Measurements from ENCODE around the gene CAMKK2. TPM values are rescaled to one million over a fixed set of nuclear protein-coding genes. Genes with fewer than 3 reads are reported as not detected.

Gene CAMKK2
- total RNA-seq, 1 experiment from 2014 or later: 24.7 TPM

DNA sequence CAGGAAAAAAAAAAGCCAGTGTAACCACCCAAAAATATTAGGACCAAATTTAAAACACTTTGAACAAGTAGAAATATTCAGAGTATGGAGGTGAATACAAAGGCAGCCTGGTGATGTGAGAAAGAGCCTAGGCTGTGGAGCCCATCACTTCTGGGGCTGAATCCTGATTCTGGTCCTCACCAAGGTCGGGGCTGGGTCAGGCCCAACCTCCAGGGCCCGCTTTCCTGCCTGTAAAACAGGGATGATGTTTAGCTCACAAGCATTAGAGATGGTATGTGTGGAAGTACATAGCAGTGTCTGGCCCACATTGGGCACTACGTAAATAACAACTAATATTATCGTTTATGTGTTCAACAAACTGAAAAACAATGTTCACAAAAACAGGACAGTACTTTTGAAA lies 7.8 kb upstream of the CAMKK2 start:
- Histone ChIP-seq H3K79me1 (ENCODE audit: insufficient read depth, low read depth, low read length, poor library complexity, severe bottlenecking) (no peaks in the 10 kb centered on the region), H2AFZ (ENCODE audit: low read length) (no peak overlapping the region), H3K4me1 (ENCODE audit: insufficient read depth, low read length) (no peaks in the 10 kb centered on the region), H4K20me1 (ENCODE audit: control insufficient read depth, insufficient read depth, insufficient read length) (no peaks in the 10 kb centered on the region), H2BK5ac (ENCODE audit: insufficient read length, low read length) (no peak overlapping the region), H2BK12ac (ENCODE audit: insufficient read length, low read depth, low read length) (no peak overlapping the region), H4K91ac (ENCODE audit: insufficient read length, low read depth, low read length) (no peak overlapping the region), H3K4ac (ENCODE audit: low read depth, low read length) (no peak overlapping the region), H4K5ac (ENCODE audit: insufficient read length, low read depth, low read length) (no peak overlapping the region), H3K14ac (ENCODE audit: insufficient read depth, low read length) (no peak overlapping the region), H3K56ac (ENCODE audit: insufficient read length, low read depth, low read length) (no peak overlapping the region), H3K9ac (ENCODE audit: extremely low read depth, insufficient read length, low read length) (no peak overlapping the region), H3K23me2 (ENCODE audit: insufficient read length, low read depth, low read length, poor library complexity, severe bottlenecking) (no peaks in the 10 kb centered on the region), H3K9me3 (ENCODE audit: control insufficient read depth, low read depth, low read length) (no peaks in the 10 kb centered on the region), H2BK20ac (ENCODE audit: low read depth, low read length, poor library complexity, severe bottlenecking) (no peak overlapping the region), H2BK15ac (ENCODE audit: low read depth, low read length) (no peak overlapping the region), H4K8ac (replicated peaks; ENCODE audit: insufficient read length, low read depth, low read length) (no peak overlapping the region), H2BK120ac (ENCODE audit: low read depth, low read length, poor library complexity, severe bottlenecking) (no peak overlapping the region), H3K79me2 (ENCODE audit: insufficient read depth, low read length) (no peaks in the 10 kb centered on the region), H3T11ph (ENCODE audit: low read length) (no peak overlapping the region), H3K18ac (ENCODE audit: insufficient read length, low read depth, low read length) (no peak overlapping the region), H3K27me3 (ENCODE audit: insufficient read depth, low read length) (no peaks in the 10 kb centered on the region), H2AK5ac (ENCODE audit: insufficient read length, low read length) (no peak overlapping the region), H3K27ac (ENCODE audit: insufficient read length, low read depth, low read length) (no peak overlapping the region), H3K4me2 (ENCODE audit: insufficient read depth, insufficient read length, low read length) (no peak overlapping the region), H3K23ac (ENCODE audit: insufficient read length, low read depth, low read length) (no peak overlapping the region)
- no peak for DNase-seq
- Mint-ChIP-seq H3K4me1 (no peaks in the 10 kb centered on the region), H3K36me3 (ENCODE audit: insufficient read depth in 1 of 3, low read depth in 3 of 3) (peaks cover 2 to 16% (median 11%) of the 10 kb centered on the region in 3 experiments; a peak in 5 of 7 replicates), H3K4me3 (no peak overlapping the region), H3K27me3 (ENCODE audit: low read depth) (no peaks in the 10 kb centered on the region), H3K27ac (no peak overlapping the region), H3K9me3 (no peaks in the 10 kb centered on the region)
- no CpG with 5 or more reads among the region's 4 CpGs for WGBS (ENCODE audit: extremely low coverage, insufficient read length, low lambda C conversion rate)
- TF ChIP-seq, protein P1, sequence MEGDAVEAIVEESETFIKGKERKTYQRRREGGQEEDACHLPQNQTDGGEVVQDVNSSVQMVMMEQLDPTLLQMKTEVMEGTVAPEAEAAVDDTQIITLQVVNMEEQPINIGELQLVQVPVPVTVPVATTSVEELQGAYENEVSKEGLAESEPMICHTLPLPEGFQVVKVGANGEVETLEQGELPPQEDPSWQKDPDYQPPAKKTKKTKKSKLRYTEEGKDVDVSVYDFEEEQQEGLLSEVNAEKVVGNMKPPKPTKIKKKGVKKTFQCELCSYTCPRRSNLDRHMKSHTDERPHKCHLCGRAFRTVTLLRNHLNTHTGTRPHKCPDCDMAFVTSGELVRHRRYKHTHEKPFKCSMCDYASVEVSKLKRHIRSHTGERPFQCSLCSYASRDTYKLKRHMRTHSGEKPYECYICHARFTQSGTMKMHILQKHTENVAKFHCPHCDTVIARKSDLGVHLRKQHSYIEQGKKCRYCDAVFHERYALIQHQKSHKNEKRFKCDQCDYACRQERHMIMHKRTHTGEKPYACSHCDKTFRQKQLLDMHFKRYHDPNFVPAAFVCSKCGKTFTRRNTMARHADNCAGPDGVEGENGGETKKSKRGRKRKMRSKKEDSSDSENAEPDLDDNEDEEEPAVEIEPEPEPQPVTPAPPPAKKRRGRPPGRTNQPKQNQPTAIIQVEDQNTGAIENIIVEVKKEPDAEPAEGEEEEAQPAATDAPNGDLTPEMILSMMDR (conservative IDR thresholded peaks at IDR 0.05): no peak
